ENCODE results near the gene OGFOD2. TPM values are rescaled to one million over a fixed set of nuclear protein-coding genes. Genes with fewer than 3 reads are reported as not detected.

The OGFOD2 gene
- total and polyA plus RNA-seq, 2 of the 13 experiments (the other 11 are each of a cell fraction or from before 2014, with no cell fraction given), result 13.2 to 14.6 TPM

DNA sequence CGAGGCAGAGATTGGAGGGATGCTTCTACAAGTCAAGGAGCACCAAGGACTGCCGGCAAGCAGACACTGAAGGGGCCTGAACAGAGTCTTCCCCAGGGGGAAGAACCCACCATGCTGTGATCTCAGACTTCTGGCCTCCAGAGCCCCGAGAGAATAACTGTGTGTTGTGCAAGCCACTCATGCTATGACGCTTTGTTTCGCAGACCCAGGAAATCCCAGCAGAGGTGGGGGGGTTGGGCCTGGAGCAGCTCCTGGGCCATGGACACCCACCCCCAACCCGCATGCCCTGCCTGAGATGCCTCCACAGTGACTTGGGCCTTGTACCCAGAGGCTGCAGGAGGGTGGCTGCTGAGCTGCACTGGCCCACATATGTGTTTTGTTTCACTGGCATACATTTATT, 36.7 kb downstream of the OGFOD2 start:
- intact Hi-C loops (cut with micrococcal nuclease; ENCODE audit: unreplicated experiment), result no loop called here
- Histone ChIP-seq H4K20me1 (ENCODE audit: insufficient read depth, low read length) (no peaks in the 10 kb centered on the region), H3K9ac (ENCODE audit: insufficient read depth, low read depth, low read length) (no peak overlapping the region), H3K27ac (ENCODE audit: extremely low read length, insufficient read depth, low read length) (no peak overlapping the region), H3K9me3 (ENCODE audit: low read length) (no peaks in the 10 kb centered on the region), H3K4me2 (ENCODE audit: low read depth, low read length) (no peak overlapping the region), H3K4me1 (ENCODE audit: insufficient read depth, low read length) (no peaks in the 10 kb centered on the region), H2AFZ (ENCODE audit: low read length) (no peak overlapping the region), H3K79me2 (ENCODE audit: insufficient read depth, low read length) (no peaks in the 10 kb centered on the region), H3K27me3 (ENCODE audit: control insufficient read depth in 1 of 2, insufficient read depth in 2 of 2, low read length in 2 of 2) (no peaks in the 10 kb centered on the region), H3K4me3 (replicated peaks in 1 of 3; ENCODE audit: insufficient read depth in 1 of 3, low read depth in 2 of 3, low read length in 3 of 3) (no peak overlapping the region), H3K36me3 (replicated peaks in 1 of 2; ENCODE audit: control insufficient read depth in 1 of 2, insufficient read depth in 2 of 2, low read length in 2 of 2) (peaks cover 9 to 35% of the 10 kb centered on the region in 2 experiments; a peak in 4 of 5 replicates)
- in situ Hi-C loops (cut with HindIII; ENCODE audit: extremely low pct_ligation_motif_present, low pct_unique_long_range_greater_than_20kb), result no loop called here
- ChIA-PET POLR2A (no interaction called here), CTCF (ENCODE audit: low intra/inter-chr PET ratio, low total read pairs) (no interaction called here)
- no TSS peak for BruUV-seq (replicated peaks)
- ATAC-seq (no peak), DNase-seq (ENCODE audit: low spot score) (no peak), FAIRE-seq (no peak)
- WGBS (ENCODE audit: low lambda C conversion rate), result 92% methylated on average over 6 of the region's 6 CpGs
- TF ChIP-seq, protein P1, sequence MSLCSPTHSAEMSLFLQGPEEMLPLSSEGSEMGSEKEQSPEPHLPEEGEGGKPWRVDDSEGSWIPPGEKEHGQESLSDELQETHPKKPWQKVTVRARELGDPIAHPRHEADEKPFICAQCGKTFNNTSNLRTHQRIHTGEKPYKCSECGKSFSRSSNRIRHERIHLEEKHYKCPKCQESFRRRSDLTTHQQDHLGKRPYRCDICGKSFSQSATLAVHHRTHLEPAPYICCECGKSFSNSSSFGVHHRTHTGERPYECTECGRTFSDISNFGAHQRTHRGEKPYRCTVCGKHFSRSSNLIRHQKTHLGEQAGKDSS (CRISPR knock-in tag; IDR thresholded peaks at IDR 0.05; ENCODE audit: borderline replicate concordance, low read depth), result no peak
- no peak for TF ChIP-seq SIN3A (IDR thresholded peaks at IDR 0.05; ENCODE audit: borderline replicate concordance, low read depth, low read length)
- TF ChIP-seq, protein P2, sequence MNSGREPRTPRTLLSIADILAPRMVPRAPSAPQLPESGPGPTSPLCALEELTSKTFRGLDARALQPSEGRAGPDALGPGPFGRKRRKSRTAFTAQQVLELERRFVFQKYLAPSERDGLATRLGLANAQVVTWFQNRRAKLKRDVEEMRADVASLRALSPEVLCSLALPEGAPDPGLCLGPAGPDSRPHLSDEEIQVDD (CRISPR knock-in tag; IDR thresholded peaks at IDR 0.05; ENCODE audit: borderline replicate concordance), result no peak
- no peak for TF ChIP-seq HNRNPL (IDR thresholded peaks at IDR 0.05; ENCODE audit: low read depth, low read length)
- TF ChIP-seq ZNF737 (CRISPR knock-in tag; IDR thresholded peaks at IDR 0.05; ENCODE audit: borderline replicate concordance), result no peak
- no peak for TF ChIP-seq KDM3A (CRISPR knock-in tag; IDR thresholded peaks at IDR 0.05; ENCODE audit: low read depth)
- TF ChIP-seq ZNF3 (CRISPR knock-in tag; IDR thresholded peaks at IDR 0.05), result no peak
- no peak for TF ChIP-seq KMT2A (CRISPR knock-in tag; IDR thresholded peaks at IDR 0.05)
- TF ChIP-seq MAFF (IDR thresholded peaks at IDR 0.05; ENCODE audit: low read depth, low read length), result no peak
- TF ChIP-seq, protein P3, sequence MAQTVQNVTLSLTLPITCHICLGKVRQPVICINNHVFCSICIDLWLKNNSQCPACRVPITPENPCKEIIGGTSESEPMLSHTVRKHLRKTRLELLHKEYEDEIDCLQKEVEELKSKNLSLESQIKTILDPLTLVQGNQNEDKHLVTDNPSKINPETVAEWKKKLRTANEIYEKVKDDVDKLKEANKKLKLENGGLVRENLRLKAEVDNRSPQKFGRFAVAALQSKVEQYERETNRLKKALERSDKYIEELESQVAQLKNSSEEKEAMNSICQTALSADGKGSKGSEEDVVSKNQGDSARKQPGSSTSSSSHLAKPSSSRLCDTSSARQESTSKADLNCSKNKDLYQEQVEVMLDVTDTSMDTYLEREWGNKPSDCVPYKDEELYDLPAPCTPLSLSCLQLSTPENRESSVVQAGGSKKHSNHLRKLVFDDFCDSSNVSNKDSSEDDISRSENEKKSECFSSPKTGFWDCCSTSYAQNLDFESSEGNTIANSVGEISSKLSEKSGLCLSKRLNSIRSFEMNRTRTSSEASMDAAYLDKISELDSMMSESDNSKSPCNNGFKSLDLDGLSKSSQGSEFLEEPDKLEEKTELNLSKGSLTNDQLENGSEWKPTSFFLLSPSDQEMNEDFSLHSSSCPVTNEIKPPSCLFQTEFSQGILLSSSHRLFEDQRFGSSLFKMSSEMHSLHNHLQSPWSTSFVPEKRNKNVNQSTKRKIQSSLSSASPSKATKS (CRISPR knock-in tag; IDR thresholded peaks at IDR 0.05), result no peak
- TF ChIP-seq MED8 (CRISPR knock-in tag; IDR thresholded peaks at IDR 0.05; ENCODE audit: insufficient replicate concordance), result no peak
- TF ChIP-seq ZNF883 (CRISPR knock-in tag; IDR thresholded peaks at IDR 0.05; ENCODE audit: not compliant biosample characterization), result no peak
- TF ChIP-seq, protein P4, sequence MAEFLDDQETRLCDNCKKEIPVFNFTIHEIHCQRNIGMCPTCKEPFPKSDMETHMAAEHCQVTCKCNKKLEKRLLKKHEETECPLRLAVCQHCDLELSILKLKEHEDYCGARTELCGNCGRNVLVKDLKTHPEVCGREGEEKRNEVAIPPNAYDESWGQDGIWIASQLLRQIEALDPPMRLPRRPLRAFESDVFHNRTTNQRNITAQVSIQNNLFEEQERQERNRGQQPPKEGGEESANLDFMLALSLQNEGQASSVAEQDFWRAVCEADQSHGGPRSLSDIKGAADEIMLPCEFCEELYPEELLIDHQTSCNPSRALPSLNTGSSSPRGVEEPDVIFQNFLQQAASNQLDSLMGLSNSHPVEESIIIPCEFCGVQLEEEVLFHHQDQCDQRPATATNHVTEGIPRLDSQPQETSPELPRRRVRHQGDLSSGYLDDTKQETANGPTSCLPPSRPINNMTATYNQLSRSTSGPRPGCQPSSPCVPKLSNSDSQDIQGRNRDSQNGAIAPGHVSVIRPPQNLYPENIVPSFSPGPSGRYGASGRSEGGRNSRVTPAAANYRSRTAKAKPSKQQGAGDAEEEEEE (CRISPR knock-in tag; IDR thresholded peaks at IDR 0.05; ENCODE audit: borderline replicate concordance), result no peak
- TF ChIP-seq, protein P5, sequence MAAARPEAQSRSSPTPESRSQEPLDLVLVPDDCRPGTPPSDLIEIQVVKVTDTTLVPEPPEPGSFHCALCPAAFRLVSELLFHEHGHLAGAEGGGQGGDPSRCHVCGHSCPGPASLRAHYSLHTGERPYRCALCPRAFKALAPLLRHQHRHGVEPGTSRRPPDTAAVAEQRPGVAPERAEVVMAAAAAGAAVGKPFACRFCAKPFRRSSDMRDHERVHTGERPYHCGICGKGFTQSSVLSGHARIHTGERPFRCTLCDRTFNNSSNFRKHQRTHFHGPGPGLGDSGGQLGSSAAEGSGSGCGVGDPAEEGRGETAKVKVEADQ (CRISPR knock-in tag; IDR thresholded peaks at IDR 0.05; ENCODE audit: borderline replicate concordance), result no peak
- TF ChIP-seq RFX3 (CRISPR knock-in tag; IDR thresholded peaks at IDR 0.05), result no peak
- TF ChIP-seq HOXA3 (CRISPR knock-in tag; IDR thresholded peaks at IDR 0.05), result no peak

All from HepG2 (cell line).